Measurements from ENCODE around the gene SEMA4B. TPM values are rescaled to one million over a fixed set of nuclear protein-coding genes. Genes with fewer than 3 reads are reported as not detected.

The SEMA4B gene
- total and polyA plus RNA-seq, 10 of the 15 experiments (the other 5 are each of a cell fraction or from before 2014, with no cell fraction given), result 0.87 to 26.0 (median 9.3) TPM

GRCh38 chr15:90153658-90154057, 47.5 kb upstream of the SEMA4B start:
- H4K20me1 ChIP-seq (ENCODE audit: control insufficient read depth, insufficient read depth), result no peaks in the 10 kb centered on the region
- no peak overlapping the region for H3K4me3 ChIP-seq
- no peaks in the 10 kb centered on the region for H3K27me3 ChIP-seq (replicated peaks in 1 of 2; ENCODE audit: control insufficient read depth in 2 of 2, insufficient read depth in 2 of 2, low read length in 1 of 2)
- BruUV-seq (replicated peaks), result no TSS peak
- peaks cover 13% of the 10 kb centered on the region for H3K4me1 ChIP-seq (ENCODE audit: control insufficient read depth, insufficient read depth, low read length)
- DNase-seq (ENCODE audit: low read depth, low spot score) (no peak), FAIRE-seq (no peak), ATAC-seq (no peak)
- RAD21 ChIA-PET (ENCODE audit: unreplicated experiment), result interaction anchor here (1.0 kb wide), 2 partner anchors 33 to 133 kb away, joined by 3 read pairs; no protein-coding TSS in a partner anchor
- no peak overlapping the region for H3K9ac ChIP-seq (ENCODE audit: control insufficient read depth, insufficient read depth, low read length)
- no peaks in the 10 kb centered on the region for H3K79me2 ChIP-seq (ENCODE audit: control insufficient read depth, insufficient read depth, low read length)
- WGBS (ENCODE audit: insufficient coverage, insufficient replicate concordance, low lambda C conversion rate, missing lambda C conversion rate), result 70% methylated on average over 6 of the region's 6 CpGs
- CTCF ChIA-PET, result interaction anchor here (0.7 to 7.4 kb wide), 3 partner anchors 10 to 70 kb away, joined by 3 to 40 read pairs (median 5); no protein-coding TSS in a partner anchor
- H3K36me3 ChIP-seq (ENCODE audit: control insufficient read depth in 2 of 2, insufficient read depth in 2 of 2, low read length in 1 of 2), result no peaks in the 10 kb centered on the region
- POLR2A ChIA-PET, result interaction anchor here (0.6 kb wide), 1 partner anchor 260 kb away, joined by 3 read pairs; the partner anchor contains the start of gene AP3S2
- no peaks in the 10 kb centered on the region for H3K9me3 ChIP-seq (replicated peaks; ENCODE audit: control insufficient read depth, insufficient read depth, low read length)
- no peak overlapping the region for H2AFZ ChIP-seq (ENCODE audit: control insufficient read depth, low read depth, low read length)
- TF ChIP-seq FOS (IDR thresholded peaks at IDR 0.05; ENCODE audit: borderline replicate concordance, extremely low read depth, insufficient read length) (no peak), SMARCA5 (IDR thresholded peaks at IDR 0.05) (no peak), RB1 (IDR thresholded peaks at IDR 0.05; ENCODE audit: borderline replicate concordance) (no peak), POLR2AphosphoS5 (IDR thresholded peaks at IDR 0.05; ENCODE audit: low read length) (no peak)
- H3K4me2 ChIP-seq (ENCODE audit: control insufficient read depth, insufficient read depth), result no peak overlapping the region
- in situ Hi-C loops (cut with MboI), result no loop called here
- intact Hi-C loops (cut with micrococcal nuclease; ENCODE audit: unreplicated experiment), result no loop called here
- no peak overlapping the region for H3K27ac ChIP-seq (ENCODE audit: control insufficient read depth, insufficient read depth)
- SMC1A ChIA-PET (ENCODE audit: uncharacterized antibody, unreplicated experiment), result interaction anchor here (1.3 kb wide), 1 partner anchor 134 kb away, joined by 3 read pairs; no protein-coding TSS in a partner anchor

DNA sequence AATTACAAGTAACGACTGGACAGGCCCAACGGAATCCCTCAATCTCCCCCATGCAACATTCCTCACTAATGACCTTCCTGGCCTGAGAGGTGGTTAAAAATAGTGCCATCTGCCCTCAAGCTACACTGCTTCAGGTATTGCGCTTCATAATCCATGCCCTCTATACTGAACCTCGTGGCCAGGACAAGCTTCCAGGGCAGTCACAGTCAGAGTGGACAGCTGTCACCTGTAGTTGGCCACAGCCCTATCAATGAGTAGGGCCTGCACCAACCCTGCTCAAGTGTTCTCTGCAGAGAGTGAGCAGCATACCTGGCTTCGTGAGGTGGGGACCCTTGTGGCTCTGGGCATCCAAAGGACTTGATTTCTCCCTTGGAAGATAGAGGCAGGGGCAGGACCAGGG, 46.9 kb upstream of the SEMA4B start:
- 64% methylated on average over 5 of the region's 5 CpGs for WGBS (ENCODE audit: insufficient coverage, insufficient replicate concordance, low lambda C conversion rate, missing lambda C conversion rate)
- Histone ChIP-seq H3K27me3 (replicated peaks in 1 of 2; ENCODE audit: control insufficient read depth in 2 of 2, insufficient read depth in 2 of 2, low read length in 1 of 2) (no peaks in the 10 kb centered on the region), H3K27ac (ENCODE audit: control insufficient read depth, insufficient read depth) (no peak overlapping the region), H3K4me3 (no peak overlapping the region), H2AFZ (ENCODE audit: control insufficient read depth, low read depth, low read length) (no peak overlapping the region), H4K20me1 (ENCODE audit: control insufficient read depth, insufficient read depth) (no peaks in the 10 kb centered on the region), H3K9me3 (replicated peaks; ENCODE audit: control insufficient read depth, insufficient read depth, low read length) (no peaks in the 10 kb centered on the region), H3K9ac (ENCODE audit: control insufficient read depth, insufficient read depth, low read length) (no peak overlapping the region), H3K4me1 (ENCODE audit: control insufficient read depth, insufficient read depth, low read length) (peaks cover 9% of the 10 kb centered on the region), H3K36me3 (ENCODE audit: control insufficient read depth in 2 of 2, insufficient read depth in 2 of 2, low read length in 1 of 2) (no peaks in the 10 kb centered on the region), H3K79me2 (ENCODE audit: control insufficient read depth, insufficient read depth, low read length) (no peaks in the 10 kb centered on the region), H3K4me2 (ENCODE audit: control insufficient read depth, insufficient read depth) (no peak overlapping the region)
- BruUV-seq (replicated peaks), result no TSS peak
- in situ Hi-C loops (cut with MboI), result no loop called here
- FAIRE-seq (no peak), ATAC-seq (no peak), DNase-seq (ENCODE audit: low read depth, low spot score) (no peak)
- SMC1A ChIA-PET (ENCODE audit: uncharacterized antibody, unreplicated experiment), result interaction anchor here (1.3 kb wide), 1 partner anchor 134 kb away, joined by 3 read pairs; no protein-coding TSS in a partner anchor
- POLR2A ChIA-PET, result no interaction called here
- intact Hi-C loops (cut with micrococcal nuclease; ENCODE audit: unreplicated experiment), result no loop called here
- CTCF ChIA-PET, result interaction anchor here (0.5 to 7.4 kb wide), 3 partner anchors 11 to 67 kb away, joined by 3 to 40 read pairs (median 5); partner anchors contain the start of gene SEMA4B
- RAD21 ChIA-PET (ENCODE audit: unreplicated experiment), result interaction anchor here (0.6 to 1.0 kb wide), 2 partner anchors 10 to 32 kb away, joined by 3 read pairs; no protein-coding TSS in a partner anchor
- no peak for TF ChIP-seq EGR1 (IDR thresholded peaks at IDR 0.05; ENCODE audit: borderline replicate concordance in 1 of 2, low read depth in 2 of 2, low read length in 2 of 2)
- TF ChIP-seq ZNF24 (IDR thresholded peaks at IDR 0.05), result no peak
- no peak for TF ChIP-seq JUNB (IDR thresholded peaks at IDR 0.05)
- no peak for TF ChIP-seq ZNF207 (IDR thresholded peaks at IDR 0.05; ENCODE audit: borderline replicate concordance)
- TF ChIP-seq REST (IDR thresholded peaks at IDR 0.05; ENCODE audit: low read depth, low read length), result no peak
- TF ChIP-seq SUPT20H (IDR thresholded peaks at IDR 0.05; ENCODE audit: borderline replicate concordance, control insufficient read depth, low read depth, low read length), result no peak
- TF ChIP-seq, protein P1, sequence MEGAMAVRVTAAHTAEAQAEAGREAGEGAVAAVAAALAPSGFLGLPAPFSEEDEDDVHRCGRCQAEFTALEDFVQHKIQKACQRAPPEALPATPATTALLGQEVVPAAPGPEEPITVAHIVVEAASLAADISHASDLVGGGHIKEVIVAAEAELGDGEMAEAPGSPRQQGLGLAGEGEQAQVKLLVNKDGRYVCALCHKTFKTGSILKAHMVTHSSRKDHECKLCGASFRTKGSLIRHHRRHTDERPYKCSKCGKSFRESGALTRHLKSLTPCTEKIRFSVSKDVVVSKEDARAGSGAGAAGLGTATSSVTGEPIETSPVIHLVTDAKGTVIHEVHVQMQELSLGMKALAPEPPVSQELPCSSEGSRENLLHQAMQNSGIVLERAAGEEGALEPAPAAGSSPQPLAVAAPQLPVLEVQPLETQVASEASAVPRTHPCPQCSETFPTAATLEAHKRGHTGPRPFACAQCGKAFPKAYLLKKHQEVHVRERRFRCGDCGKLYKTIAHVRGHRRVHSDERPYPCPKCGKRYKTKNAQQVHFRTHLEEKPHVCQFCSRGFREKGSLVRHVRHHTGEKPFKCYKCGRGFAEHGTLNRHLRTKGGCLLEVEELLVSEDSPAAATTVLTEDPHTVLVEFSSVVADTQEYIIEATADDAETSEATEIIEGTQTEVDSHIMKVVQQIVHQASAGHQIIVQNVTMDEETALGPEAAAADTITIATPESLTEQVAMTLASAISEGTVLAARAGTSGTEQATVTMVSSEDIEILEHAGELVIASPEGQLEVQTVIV (IDR thresholded peaks at IDR 0.05; ENCODE audit: borderline replicate concordance, partially characterized antibody), result no peak
